ENCODE results near the gene ABT1. TPM values are rescaled to one million over a fixed set of nuclear protein-coding genes. Genes with fewer than 3 reads are reported as not detected.

The ABT1 gene
- total RNA-seq, 1 experiment from 2014 or later = 35.1 TPM

DNA sequence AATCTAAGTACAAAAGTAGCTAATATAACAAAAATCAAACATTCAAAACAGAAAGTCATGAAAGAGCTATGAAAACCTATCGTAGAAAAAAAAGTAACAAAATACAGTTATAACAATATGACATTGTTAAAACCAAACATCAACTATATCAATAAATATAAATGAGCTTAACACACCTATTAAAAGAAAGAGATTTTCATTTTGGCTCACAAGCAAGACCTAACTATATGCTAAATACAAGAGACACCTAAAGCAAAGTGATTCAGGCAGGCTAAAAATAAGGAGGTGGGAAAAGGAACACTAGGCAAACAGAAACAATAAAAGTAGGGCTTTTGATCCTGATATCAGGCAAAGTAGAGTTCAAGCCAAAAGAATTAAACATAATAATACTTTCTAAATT, 49.3 kb downstream of the ABT1 start:
- DNase-seq (ENCODE audit: low read depth, low spot score) = no peak
- in situ Hi-C loops (cut with HindIII; ENCODE audit: low pct_unique_long_range_greater_than_20kb, low sequenced_read_pairs) = no loop called here

Other genes starting within 250 kb of the ABT1 start
- gene BTN3A2, start 231.8 kb upstream of the ABT1 start, total RNA-seq (2014; rRNA removed; shearing (Covaris generic)) = 50.9 and 54.3 TPM in 2 replicates
- gene BTN2A2, start 213.8 kb upstream of the ABT1 start, total RNA-seq (2014; rRNA removed; shearing (Covaris generic)) = 56.0 and 62.1 TPM in 2 replicates
- 23.7 and 29.1 TPM in 2 replicates for gene BTN3A1, start 194.7 kb upstream of the ABT1 start, total RNA-seq (2014; rRNA removed; shearing (Covaris generic))
- gene BTN3A3, start 156.4 kb upstream of the ABT1 start, total RNA-seq (2014; rRNA removed; shearing (Covaris generic)) = 9.1 and 9.9 TPM in 2 replicates
- gene BTN2A1, start 139.0 kb upstream of the ABT1 start, total RNA-seq (2014; rRNA removed; shearing (Covaris generic)) = 15.1 and 16.7 TPM in 2 replicates
- not detected in 2 replicates for gene BTN1A1, start 96.7 kb upstream of the ABT1 start, total RNA-seq (2014; rRNA removed; shearing (Covaris generic))
- gene HMGN4, start 58.6 kb upstream of the ABT1 start, total RNA-seq (2014; rRNA removed; shearing (Covaris generic)) = 86.1 and 103 TPM in 2 replicates
- gene ZNF322, start 62.8 kb downstream of the ABT1 start, total RNA-seq (2014; rRNA removed; shearing (Covaris generic)) = 47.5 and 54.1 TPM in 2 replicates

Data from SK-MEL-5 (cell line).